GM13977 (cell line): Measurements from ENCODE around the gene APEX1.

ENCODE experiments used
- DNase-seq: peaks from one replicate; pipeline ENCODE4 v3.0.0; 2012; ENCODE audit warnings: low spot score
- CTCF ChIP-seq: IDR thresholded peaks from 2 replicates; pipeline ENCODE4 v1.5.1; 2012; ENCODE audit warnings: mild to moderate bottlenecking, control low read depth; ENCODE audit not compliant: insufficient read depth; ENCODE audit errors: extremely low read depth, missing control alignments
- in situ Hi-C: fragments of 300-500 bp; cut with MboI; formaldehyde crosslinking; loops from one replicate; pipeline ENCODE4 v1.12.0; 2022; ENCODE audit warnings: low sequenced_read_pairs, low pct_unique_long_range_greater_than_20kb, mixed read lengths, inconsistent platforms; ENCODE audit not compliant: unreplicated experiment

The APEX1 gene

GRCh38 chr14:20486684-20487395 is 31.8 kb downstream of the APEX1 start:
- no peak for TF ChIP-seq CTCF
- in situ Hi-C loops = no loop called here
- no peak for DNase-seq

DNA sequence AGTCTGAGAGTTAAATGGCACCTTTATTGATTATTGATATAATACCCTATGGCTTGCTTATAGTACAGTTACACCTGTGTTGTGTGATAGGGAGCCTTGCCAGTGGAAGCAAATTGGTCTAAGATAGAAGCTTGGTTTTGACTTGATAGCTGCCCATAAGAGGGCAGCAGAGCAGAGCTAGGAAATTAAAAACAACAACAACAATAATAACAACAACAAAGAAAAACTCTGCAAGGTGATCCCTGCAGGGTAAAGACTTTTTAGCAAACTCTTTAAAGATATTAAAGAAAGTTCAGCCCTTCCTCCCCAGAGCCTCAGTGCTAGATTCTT is 32.3 kb downstream of the APEX1 start:
- peak; percentile 15 for TF ChIP-seq CTCF
- in situ Hi-C loops = no loop called here
- no peak for DNase-seq

GRCh38 chr14:20489093-20489994 is 34.3 kb downstream of the APEX1 start:
- TF ChIP-seq CTCF = no peak
- in situ Hi-C loops = no loop called here
- DNase-seq = no peak

- no peak for TF ChIP-seq CTCF
- in situ Hi-C loops = no loop called here
- DNase-seq = no peak
Measured at GRCh38 chr14:20490563-20490962, 35.5 kb downstream of the APEX1 start.

- DNase-seq = no peak
- in situ Hi-C loops = no loop called here
- TF ChIP-seq CTCF = no peak
Measured at GRCh38 chr14:20492486-20492885, 37.5 kb downstream of the APEX1 start.

DNA sequence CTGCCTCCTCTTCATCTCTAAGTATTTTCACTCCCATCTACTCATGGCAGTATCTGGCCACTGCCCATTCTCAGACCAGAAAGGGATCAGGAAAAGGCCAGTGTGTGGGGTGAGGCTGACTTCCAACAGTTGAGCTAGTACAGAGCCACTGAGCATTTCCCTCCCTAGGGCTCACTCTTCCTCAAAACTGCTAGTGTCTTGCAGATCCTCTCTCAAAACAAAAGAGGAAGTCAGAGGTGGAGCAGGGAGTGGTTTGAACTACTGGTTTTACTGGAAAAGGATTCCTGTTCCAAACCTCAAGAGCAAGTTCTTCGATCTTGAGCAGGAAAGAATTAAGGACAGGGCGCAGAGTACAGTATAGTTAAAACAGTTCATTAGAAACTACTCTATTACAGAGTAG is 38.6 kb downstream of the APEX1 start:
- no peak for DNase-seq
- in situ Hi-C loops = no loop called here
- no peak for TF ChIP-seq CTCF
